A549 (cell line): ENCODE measurements around the gene PSMC6.

Source experiments
- EP300 ChIP-seq, 2 experiments: fragments of >200 bp; sonication (Bioruptor Twin); formaldehyde crosslinking; IDR thresholded peaks; 2 replicates in 1 of 2; 3 replicates in 1 of 2; pipeline ENCODE4 v1.6.1; 2016 to 2017
- HOXA7 ChIP-seq: fragments of 250-450 bp; sonication (Bioruptor Pico); IDR thresholded peaks from 2 replicates; pipeline ENCODE4 v1.5.0; 2020; ENCODE audit warnings: mild to moderate bottlenecking, moderate library complexity
- JUN ChIP-seq, 2 experiments: fragments of >200 bp; sonication (Bioruptor Twin); formaldehyde crosslinking; IDR thresholded peaks; 2 replicates in 1 of 2; 3 replicates in 1 of 2; pipeline ENCODE4 v1.6.1; 2016 to 2017
- RAD21 ChIP-seq, 2 experiments: fragments of >200 bp in 1 of 2; sonication (Bioruptor Twin) in 1 of 2; formaldehyde crosslinking in 1 of 2; IDR thresholded peaks in 1 of 2; conservative IDR thresholded peaks in 1 of 2; 2 replicates in 1 of 2; 3 replicates in 1 of 2; pipeline ENCODE4 v1.6.1; 2012 to 2018; ENCODE audit warnings: inconsistent platforms in 1 of 2
- TP53 ChIP-seq: fragments of 250-450 bp; sonication (Bioruptor Pico); IDR thresholded peaks from 2 replicates; pipeline ENCODE4 v1.5.0; 2021; ENCODE audit warnings: mild to moderate bottlenecking, moderate library complexity
- ZFP36 ChIP-seq: fragments of 450-650 bp; IDR thresholded peaks from 2 replicates; pipeline ENCODE4 v1.6.1; 2014; ENCODE audit warnings: borderline replicate concordance; ENCODE audit not compliant: partially characterized antibody
- TF ChIP-seq, protein P1 (sequence below): IDR thresholded peaks from 2 replicates; pipeline ENCODE4 v1.6.1; 2012
- TF ChIP-seq, protein P2 (sequence below): fragments of >200 bp; sonication (Bioruptor Twin); formaldehyde crosslinking; IDR thresholded peaks from 3 replicates; pipeline ENCODE4 v1.5.1; 2016
- TF ChIP-seq, protein P3 (sequence below): fragments of 150-350 bp; IDR thresholded peaks from 2 replicates; pipeline ENCODE4 v1.6.1; 2014; ENCODE audit warnings: low read depth, mild to moderate bottlenecking, low read length
- TF ChIP-seq, protein P4 (sequence below): fragments of 450-650 bp; IDR thresholded peaks from 2 replicates; pipeline ENCODE4 v1.6.1; 2014; ENCODE audit warnings: antibody characterized with exemption

DNA sequence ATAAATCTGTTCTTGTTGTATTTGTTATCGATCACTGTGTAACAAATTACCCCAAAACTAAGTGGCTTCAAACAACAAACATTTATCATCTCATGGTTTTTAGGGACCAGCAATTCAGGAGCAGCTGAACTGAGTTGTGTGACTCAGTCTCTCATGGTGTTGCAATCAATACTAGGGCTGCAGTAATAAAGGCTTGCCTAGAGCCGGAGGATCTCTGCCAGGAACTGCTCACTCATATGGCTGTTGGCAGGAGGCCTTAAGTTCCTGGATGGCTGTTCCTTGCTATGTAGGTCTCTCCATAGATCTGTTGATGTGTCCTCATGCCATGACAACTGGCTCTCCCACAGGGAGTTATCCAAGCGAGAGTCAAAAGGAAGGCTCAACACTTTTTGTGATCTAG is 3.8 kb upstream of the PSMC6 start:
- no peak for TF ChIP-seq JUN (IDR thresholded peaks at IDR 0.05)
- TF ChIP-seq, protein P1, sequence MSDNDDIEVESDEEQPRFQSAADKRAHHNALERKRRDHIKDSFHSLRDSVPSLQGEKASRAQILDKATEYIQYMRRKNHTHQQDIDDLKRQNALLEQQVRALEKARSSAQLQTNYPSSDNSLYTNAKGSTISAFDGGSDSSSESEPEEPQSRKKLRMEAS = no peak
- no peak for TF ChIP-seq TP53 (CRISPR knock-in tag)
- no peak for TF ChIP-seq HOXA7 (CRISPR knock-in tag)
- TF ChIP-seq ZFP36 = no peak
- TF ChIP-seq, protein P2, sequence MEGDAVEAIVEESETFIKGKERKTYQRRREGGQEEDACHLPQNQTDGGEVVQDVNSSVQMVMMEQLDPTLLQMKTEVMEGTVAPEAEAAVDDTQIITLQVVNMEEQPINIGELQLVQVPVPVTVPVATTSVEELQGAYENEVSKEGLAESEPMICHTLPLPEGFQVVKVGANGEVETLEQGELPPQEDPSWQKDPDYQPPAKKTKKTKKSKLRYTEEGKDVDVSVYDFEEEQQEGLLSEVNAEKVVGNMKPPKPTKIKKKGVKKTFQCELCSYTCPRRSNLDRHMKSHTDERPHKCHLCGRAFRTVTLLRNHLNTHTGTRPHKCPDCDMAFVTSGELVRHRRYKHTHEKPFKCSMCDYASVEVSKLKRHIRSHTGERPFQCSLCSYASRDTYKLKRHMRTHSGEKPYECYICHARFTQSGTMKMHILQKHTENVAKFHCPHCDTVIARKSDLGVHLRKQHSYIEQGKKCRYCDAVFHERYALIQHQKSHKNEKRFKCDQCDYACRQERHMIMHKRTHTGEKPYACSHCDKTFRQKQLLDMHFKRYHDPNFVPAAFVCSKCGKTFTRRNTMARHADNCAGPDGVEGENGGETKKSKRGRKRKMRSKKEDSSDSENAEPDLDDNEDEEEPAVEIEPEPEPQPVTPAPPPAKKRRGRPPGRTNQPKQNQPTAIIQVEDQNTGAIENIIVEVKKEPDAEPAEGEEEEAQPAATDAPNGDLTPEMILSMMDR = no peak
- no peak for TF ChIP-seq RAD21 (conservative IDR thresholded peaks at IDR 0.05 in 1 of 2, IDR thresholded peaks at IDR 0.05 in 1 of 2)
- TF ChIP-seq, protein P3, sequence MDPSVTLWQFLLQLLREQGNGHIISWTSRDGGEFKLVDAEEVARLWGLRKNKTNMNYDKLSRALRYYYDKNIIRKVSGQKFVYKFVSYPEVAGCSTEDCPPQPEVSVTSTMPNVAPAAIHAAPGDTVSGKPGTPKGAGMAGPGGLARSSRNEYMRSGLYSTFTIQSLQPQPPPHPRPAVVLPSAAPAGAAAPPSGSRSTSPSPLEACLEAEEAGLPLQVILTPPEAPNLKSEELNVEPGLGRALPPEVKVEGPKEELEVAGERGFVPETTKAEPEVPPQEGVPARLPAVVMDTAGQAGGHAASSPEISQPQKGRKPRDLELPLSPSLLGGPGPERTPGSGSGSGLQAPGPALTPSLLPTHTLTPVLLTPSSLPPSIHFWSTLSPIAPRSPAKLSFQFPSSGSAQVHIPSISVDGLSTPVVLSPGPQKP = no peak
- TF ChIP-seq, protein P4, sequence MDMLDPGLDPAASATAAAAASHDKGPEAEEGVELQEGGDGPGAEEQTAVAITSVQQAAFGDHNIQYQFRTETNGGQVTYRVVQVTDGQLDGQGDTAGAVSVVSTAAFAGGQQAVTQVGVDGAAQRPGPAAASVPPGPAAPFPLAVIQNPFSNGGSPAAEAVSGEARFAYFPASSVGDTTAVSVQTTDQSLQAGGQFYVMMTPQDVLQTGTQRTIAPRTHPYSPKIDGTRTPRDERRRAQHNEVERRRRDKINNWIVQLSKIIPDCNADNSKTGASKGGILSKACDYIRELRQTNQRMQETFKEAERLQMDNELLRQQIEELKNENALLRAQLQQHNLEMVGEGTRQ = no peak
- TF ChIP-seq EP300 (IDR thresholded peaks at IDR 0.05) = no peak
